NCI-H345 (cell line): ENCODE data around the gene BRINP2.
"Not testable (repeated sequence)": the region's sequence is repeated elsewhere in the genome, so short reads cannot be mapped to it uniquely, and the experiment has no call there.

Experiments
- DNase-seq: peaks from one replicate; lab custom pipeline; 2025; lab: John Stamatoyannopoulos, UW

BRINP2 gene

GRCh38 chr1:177321434-177321833, 150.7 kb downstream of the BRINP2 start:
- DNase-seq, result not testable (repeated sequence)

GRCh38 chr1:177328251-177328650, 157.5 kb downstream of the BRINP2 start:
- DNase-seq, result no peak

- DNase-seq, result no peak
Measured at GRCh38 chr1:177329871-177330270, 159.1 kb downstream of the BRINP2 start.
